Measurements from ENCODE around the gene SLC22A17.

DNA sequence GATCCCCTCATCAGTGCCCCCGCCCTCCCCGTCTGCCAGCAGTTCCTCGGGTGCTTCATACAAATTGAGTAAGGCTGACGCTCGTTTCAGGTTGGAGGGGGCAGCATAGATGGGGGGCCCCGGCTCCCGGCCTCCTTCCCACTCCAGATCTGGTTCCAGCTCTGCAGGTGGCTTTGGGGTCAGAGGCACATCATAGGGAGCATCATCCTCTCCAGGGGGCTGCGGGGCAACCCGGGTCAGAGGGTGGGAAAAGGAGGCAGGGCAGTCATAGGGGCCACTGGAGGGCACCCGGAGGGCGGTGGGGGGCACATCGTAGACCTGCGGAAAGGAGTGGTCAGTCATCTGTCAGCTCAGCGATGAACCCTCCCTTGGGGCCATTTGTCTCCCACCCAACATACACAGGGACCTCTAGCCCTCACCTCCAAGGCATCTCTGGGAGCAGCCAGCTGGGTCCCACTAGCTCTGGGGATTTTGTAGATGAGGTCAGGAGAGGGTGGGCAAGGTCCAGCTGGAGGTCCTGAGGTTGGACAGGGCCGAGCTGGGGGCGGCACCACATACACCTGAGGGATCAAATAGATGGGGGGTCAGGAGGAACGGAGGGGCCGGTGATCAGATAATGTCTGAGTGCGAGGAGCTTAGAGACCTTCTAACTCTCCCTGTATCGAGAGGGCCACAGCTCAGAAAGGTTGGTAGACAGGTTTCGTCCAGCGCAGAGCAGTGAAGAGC, 7.2 kb upstream of the SLC22A17 start:
- TF ChIP-seq, protein P1, sequence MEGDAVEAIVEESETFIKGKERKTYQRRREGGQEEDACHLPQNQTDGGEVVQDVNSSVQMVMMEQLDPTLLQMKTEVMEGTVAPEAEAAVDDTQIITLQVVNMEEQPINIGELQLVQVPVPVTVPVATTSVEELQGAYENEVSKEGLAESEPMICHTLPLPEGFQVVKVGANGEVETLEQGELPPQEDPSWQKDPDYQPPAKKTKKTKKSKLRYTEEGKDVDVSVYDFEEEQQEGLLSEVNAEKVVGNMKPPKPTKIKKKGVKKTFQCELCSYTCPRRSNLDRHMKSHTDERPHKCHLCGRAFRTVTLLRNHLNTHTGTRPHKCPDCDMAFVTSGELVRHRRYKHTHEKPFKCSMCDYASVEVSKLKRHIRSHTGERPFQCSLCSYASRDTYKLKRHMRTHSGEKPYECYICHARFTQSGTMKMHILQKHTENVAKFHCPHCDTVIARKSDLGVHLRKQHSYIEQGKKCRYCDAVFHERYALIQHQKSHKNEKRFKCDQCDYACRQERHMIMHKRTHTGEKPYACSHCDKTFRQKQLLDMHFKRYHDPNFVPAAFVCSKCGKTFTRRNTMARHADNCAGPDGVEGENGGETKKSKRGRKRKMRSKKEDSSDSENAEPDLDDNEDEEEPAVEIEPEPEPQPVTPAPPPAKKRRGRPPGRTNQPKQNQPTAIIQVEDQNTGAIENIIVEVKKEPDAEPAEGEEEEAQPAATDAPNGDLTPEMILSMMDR (IDR thresholded peaks at IDR 0.05; ENCODE audit: low read depth, low read length, missing input control) = no peak
- TF ChIP-seq NR2F2 (IDR thresholded peaks at IDR 0.05) (no peak), YY1 (IDR thresholded peaks at IDR 0.05) (no peak)
- TF ChIP-seq, protein P2, sequence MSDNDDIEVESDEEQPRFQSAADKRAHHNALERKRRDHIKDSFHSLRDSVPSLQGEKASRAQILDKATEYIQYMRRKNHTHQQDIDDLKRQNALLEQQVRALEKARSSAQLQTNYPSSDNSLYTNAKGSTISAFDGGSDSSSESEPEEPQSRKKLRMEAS (IDR thresholded peaks at IDR 0.05) = no peak
